Brain microvascular endothelial cell (primary cell): ENCODE results near the gene FGF1.
"Not testable (repeated sequence)": the region's sequence is repeated elsewhere in the genome, so short reads cannot be mapped to it uniquely, and the experiment has no call there.

Experiments used
- DNase-seq: peaks from one replicate; pipeline ENCODE4 v3.0.0-alpha.2; 2020
- H3K27ac ChIP-seq: fragments of 250-450 bp; sonication (Bioruptor Pico); 2 replicates; pipeline ENCODE4 v1.5.1; 2020; ENCODE audit warnings: mild to moderate bottlenecking, moderate library complexity
- H3K27me3 ChIP-seq: fragments of 250-450 bp; sonication (Bioruptor Pico); replicated peaks from 2 replicates; pipeline ENCODE4 v1.5.1; 2020; ENCODE audit warnings: mild to moderate bottlenecking
- H3K36me3 ChIP-seq: fragments of 250-450 bp; sonication (Bioruptor Pico); replicated peaks from 2 replicates; pipeline ENCODE4 v1.5.1; 2020; ENCODE audit warnings: mild to moderate bottlenecking
- H3K4me3 ChIP-seq: 2 replicates; pipeline ENCODE4 v1.5.1; 2011; ENCODE audit warnings: low read depth, mild to moderate bottlenecking, control low read depth, low read length, moderate library complexity
- CTCF ChIP-seq: IDR thresholded peaks from 2 replicates; pipeline ENCODE4 v1.5.1; 2011; ENCODE audit warnings: low read depth, mild to moderate bottlenecking, moderate library complexity, low read length, control low read depth, inconsistent platforms; ENCODE audit errors: missing control alignments
- in situ Hi-C: cut with HindIII; loops from 2 replicates; pipeline ENCODE4 v1.10.0; 2017; ENCODE audit warnings: low sequenced_read_pairs, low pct_ligation_motif_present

The FGF1 gene

GRCh38 chr5:142652563-142652962, 33.3 kb downstream of the FGF1 start:
- Histone ChIP-seq H3K4me3 (no peak overlapping the region), H3K36me3 (no peaks in the 10 kb centered on the region), H3K27ac (no peak overlapping the region), H3K27me3 (no peaks in the 10 kb centered on the region)
- in situ Hi-C loops = no loop called here
- DNase-seq = no peak
- no peak for TF ChIP-seq CTCF

GRCh38 chr5:142650881-142651280, 35.0 kb downstream of the FGF1 start:
- in situ Hi-C loops = no loop called here
- H3K36me3 ChIP-seq = no peaks in the 10 kb centered on the region
- H3K27me3 ChIP-seq = no peaks in the 10 kb centered on the region
- no peak overlapping the region for H3K27ac ChIP-seq
- H3K4me3 ChIP-seq = no peak overlapping the region
- no peak for TF ChIP-seq CTCF
- no peak for DNase-seq

DNA sequence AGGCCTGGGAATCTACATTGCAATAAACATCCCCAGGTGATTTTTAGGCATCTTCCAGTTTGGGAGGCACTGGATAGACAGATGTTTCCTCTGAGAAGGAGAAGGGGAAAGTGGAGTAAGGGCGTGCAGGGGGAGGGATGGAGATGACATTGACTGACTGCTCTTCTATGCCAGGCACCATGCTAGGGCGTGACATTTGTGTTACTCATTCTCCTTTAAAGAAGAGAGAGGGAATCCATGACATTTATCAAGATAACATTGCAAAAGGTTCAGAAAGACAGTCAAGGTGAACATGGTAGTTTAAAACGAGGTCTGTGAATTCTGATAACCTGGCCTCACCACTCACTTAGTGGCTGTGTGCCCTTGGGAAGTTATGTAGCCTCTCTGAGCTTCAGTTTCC, 35.8 kb downstream of the FGF1 start:
- Histone ChIP-seq H3K36me3 (no peaks in the 10 kb centered on the region), H3K27me3 (no peaks in the 10 kb centered on the region), H3K4me3 (no peak overlapping the region), H3K27ac (no peak overlapping the region)
- TF ChIP-seq CTCF = no peak
- DNase-seq = no peak
- in situ Hi-C loops = no loop called here

DNA sequence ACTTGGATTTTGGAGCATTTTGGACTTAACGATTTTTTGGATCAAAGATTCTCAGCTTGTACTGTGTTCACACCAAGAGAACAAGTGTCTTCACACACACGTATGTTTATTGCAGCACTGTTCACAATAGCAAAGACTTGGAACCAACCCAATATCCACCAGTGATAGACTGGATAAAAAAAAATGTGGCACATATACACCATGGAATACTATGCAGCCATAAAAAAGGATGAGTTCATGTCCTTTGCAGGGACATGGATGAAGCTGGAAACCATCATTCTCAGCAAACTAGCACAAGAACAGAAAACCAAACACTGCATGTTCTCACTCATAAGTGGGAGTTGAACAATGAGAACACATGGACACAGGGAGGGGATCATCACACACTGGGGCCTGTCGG, 37.8 kb downstream of the FGF1 start:
- H3K4me3 ChIP-seq, in situ Hi-C loops, H3K27ac ChIP-seq: not testable (repeated sequence)

DNA sequence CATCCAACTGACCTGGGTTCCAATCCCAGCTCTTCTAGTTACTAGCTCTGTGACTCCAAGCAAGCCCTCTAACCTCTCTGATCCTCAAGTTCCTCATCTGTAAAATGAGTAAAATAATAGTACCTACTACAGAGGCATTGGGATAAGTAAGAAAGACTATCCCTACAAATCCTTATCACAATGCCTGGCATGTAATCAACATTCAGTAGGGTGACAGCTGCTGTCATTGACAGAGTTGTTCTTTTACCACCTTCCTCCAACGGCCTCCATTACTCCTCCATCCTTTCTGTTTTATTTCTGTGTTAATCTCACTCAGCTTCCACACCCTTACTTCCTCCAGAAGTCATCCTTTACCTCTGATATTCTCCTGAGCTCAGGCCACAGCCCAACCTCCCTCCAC, 40.4 kb downstream of the FGF1 start:
- DNase-seq = no peak
- Histone ChIP-seq H3K27ac (peak overlapping the region; percentile 96), H3K36me3 (no peaks in the 10 kb centered on the region), H3K4me3 (peak overlapping the region; percentile 30), H3K27me3 (no peaks in the 10 kb centered on the region)
- in situ Hi-C loops = no loop called here
- TF ChIP-seq CTCF = no peak

More for the DNA sequence above, 37.8 kb downstream of the FGF1 start:
- DNase-seq, H3K27me3 ChIP-seq, H3K36me3 ChIP-seq: not testable (repeated sequence)

DNA sequence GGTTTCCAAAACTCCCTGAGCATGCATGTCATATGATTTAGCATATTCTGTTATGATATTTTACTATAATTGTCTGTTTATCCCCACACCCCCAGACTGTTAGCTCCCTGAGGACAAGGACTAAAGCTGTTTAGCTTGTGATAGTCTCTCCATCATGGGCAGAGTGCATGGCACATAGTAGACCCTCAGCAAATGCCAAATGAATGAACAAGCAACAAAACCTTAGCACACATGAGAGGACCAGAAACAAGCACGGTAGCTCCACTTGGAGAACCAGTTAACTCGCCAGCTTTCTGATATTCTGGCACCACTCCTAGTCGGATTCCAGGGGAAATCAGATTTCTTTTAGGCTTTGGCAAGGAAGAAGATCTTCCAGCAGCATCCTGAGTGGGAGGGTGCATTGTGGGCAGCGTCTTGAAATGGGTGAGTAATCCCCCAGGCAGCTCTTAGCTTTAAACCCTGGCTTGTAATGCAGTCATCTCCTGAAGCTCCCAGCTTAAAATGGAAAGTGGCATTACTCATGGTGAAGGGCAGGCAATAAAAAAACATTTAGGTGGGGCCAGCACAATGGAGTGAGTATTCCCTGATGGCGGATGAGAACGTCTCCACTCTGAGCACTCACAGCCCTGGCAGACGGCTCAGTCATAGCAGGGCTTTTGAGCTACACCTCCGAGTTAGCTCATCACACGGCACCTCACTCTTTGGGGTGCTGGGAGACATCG, 41.1 kb downstream of the FGF1 start:
- Histone ChIP-seq H3K27ac (peak overlapping the region; percentile 96), H3K36me3 (no peaks in the 10 kb centered on the region), H3K4me3 (peak overlapping the region; percentile 30), H3K27me3 (no peaks in the 10 kb centered on the region)
- DNase-seq = peak; percentile 97
- in situ Hi-C loops = no loop called here
- TF ChIP-seq CTCF = no peak
